Esophagus squamous epithelium (tissue), 4 donors: ENCODE measurements around the gene KCNK7.

Experiments
- CTCF ChIP-seq, 6 experiments: fragments of 450-650 bp in 4 of 6; fragments of 200-600 bp in 2 of 6; sonication (generic) in 2 of 6; IDR thresholded peaks; one replicate each; pipeline ENCODE4 v1.5.1; 2016 to 2019; ENCODE audit warnings: antibody characterized with exemption in 6 of 6, mild to moderate bottlenecking in 4 of 6, moderate library complexity in 4 of 6
- POLR2A ChIP-seq, 4 donors: fragments of 450-650 bp; IDR thresholded peaks; one replicate each; pipeline ENCODE4 v1.6.1; 2017; ENCODE audit warnings: antibody characterized with exemption in 4 of 4, mild to moderate bottlenecking in 4 of 4, moderate library complexity in 3 of 4

GRCh38 chr11:65633390-65634108, 37.9 kb upstream of the KCNK7 start:
- TF ChIP-seq CTCF (IDR thresholded peaks at IDR 0.05) (no peak), POLR2A (IDR thresholded peaks at IDR 0.05) (no peak)
